ENCODE data around the gene DNAH11.

DNAH11 gene

DNA sequence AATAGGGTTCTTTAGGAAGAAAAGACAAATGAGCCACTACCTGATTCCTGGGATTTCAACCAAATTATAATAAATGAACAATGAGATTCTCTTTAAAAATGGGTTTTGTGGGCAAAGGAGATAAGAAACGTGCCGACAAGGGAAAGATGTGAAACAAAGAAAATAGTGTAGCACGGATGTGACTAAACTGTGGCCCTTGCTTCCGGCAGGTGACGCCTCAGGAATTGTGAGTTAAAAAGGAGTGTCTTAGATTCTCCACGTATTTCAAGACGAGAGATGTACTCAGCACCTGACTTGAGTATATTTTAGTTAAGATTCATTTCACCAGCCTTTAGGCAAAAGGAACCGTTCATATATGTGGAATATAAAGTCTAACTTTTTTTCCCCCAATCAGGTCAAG, 75.9 kb downstream of the DNAH11 start:
- H3K9me3 Mint-ChIP-seq (ENCODE audit: low read depth), result no peaks in the 10 kb centered on the region
- H3K4me3 Mint-ChIP-seq, result no peak overlapping the region
- H3K27me3 Mint-ChIP-seq, result no peaks in the 10 kb centered on the region
- no peaks in the 10 kb centered on the region for H3K36me3 Mint-ChIP-seq
- H3K27ac Mint-ChIP-seq, result no peak overlapping the region
- no peaks in the 10 kb centered on the region for H3K4me1 Mint-ChIP-seq (ENCODE audit: low read depth)

DNA sequence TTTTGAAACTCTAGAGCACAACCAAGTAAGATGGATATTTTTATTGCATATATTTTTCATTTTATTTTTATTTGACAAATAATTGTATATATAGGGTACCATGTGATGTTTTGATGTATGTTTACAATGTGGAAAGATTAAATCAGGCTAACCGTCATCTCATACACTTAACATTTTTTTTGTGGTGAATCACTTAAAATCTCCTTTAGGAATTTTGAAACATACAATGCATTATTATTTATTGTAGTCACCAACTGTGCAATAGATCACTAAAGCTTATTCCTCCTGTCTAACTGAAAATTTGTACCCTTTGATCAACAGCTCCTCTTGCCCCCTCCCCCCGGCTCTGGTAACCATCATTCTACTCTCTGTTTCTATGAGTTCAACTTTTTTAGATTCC, 77.2 kb downstream of the DNAH11 start:
- no peak overlapping the region for H3K4me3 Mint-ChIP-seq
- H3K36me3 Mint-ChIP-seq, result no peaks in the 10 kb centered on the region
- H3K9me3 Mint-ChIP-seq (ENCODE audit: low read depth), result no peaks in the 10 kb centered on the region
- no peaks in the 10 kb centered on the region for H3K27me3 Mint-ChIP-seq
- no peak overlapping the region for H3K27ac Mint-ChIP-seq
- H3K4me1 Mint-ChIP-seq (ENCODE audit: low read depth), result no peaks in the 10 kb centered on the region

DNA sequence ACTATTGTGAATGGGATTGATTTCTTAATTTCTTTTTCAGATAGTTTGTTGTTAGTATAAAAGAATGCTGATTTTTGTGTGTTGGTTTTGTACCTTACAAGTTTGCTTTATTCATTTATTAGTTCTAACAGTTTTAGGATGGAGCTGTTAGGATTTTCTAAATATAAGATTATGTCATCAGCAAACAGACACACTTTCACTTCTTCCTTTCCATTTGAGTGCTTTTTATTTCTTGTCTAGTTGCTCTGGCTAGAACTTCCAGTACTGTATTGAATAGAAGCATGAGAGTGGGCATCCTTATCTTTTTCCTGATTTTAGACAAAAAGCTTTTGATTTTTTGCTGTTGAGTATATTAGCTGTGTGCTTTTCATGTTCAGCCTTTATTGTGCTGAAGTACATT, 81.5 kb downstream of the DNAH11 start:
- Mint-ChIP-seq H3K27ac (no peak overlapping the region), H3K27me3 (peaks cover 1% of the 10 kb centered on the region), H3K4me1 (ENCODE audit: low read depth) (no peaks in the 10 kb centered on the region)

DNA sequence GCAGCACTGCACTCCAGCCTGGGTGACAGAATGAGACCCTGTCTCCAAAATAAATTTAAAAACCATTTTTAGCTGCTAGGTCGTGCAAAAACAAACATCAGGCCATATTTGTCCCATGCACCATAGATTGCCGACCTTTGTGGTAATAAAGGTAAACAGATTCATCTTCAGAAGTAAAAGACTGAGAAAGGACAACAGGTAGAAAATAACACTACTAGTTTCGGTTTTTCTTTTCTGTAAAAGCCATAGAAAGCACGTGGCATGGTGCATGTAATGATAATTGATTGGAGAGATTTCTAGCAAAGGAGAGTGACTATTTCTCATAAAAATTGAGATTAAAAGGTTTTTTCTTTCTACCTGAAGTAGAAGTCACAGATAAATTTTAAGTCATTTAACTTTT, 93.9 kb downstream of the DNAH11 start:
- Mint-ChIP-seq H3K36me3 (peaks cover 3% of the 10 kb centered on the region), H3K9me3 (ENCODE audit: low read depth) (no peaks in the 10 kb centered on the region), H3K27ac (no peak overlapping the region), H3K4me3 (no peak overlapping the region), H3K27me3 (peaks cover 1% of the 10 kb centered on the region), H3K4me1 (ENCODE audit: low read depth) (no peaks in the 10 kb centered on the region)

More for the DNA sequence above, 81.5 kb downstream of the DNAH11 start:
- Mint-ChIP-seq H3K9me3 (ENCODE audit: low read depth) (no peaks in the 10 kb centered on the region), H3K36me3 (peaks cover 2% of the 10 kb centered on the region), H3K4me3 (no peak overlapping the region)

DNA sequence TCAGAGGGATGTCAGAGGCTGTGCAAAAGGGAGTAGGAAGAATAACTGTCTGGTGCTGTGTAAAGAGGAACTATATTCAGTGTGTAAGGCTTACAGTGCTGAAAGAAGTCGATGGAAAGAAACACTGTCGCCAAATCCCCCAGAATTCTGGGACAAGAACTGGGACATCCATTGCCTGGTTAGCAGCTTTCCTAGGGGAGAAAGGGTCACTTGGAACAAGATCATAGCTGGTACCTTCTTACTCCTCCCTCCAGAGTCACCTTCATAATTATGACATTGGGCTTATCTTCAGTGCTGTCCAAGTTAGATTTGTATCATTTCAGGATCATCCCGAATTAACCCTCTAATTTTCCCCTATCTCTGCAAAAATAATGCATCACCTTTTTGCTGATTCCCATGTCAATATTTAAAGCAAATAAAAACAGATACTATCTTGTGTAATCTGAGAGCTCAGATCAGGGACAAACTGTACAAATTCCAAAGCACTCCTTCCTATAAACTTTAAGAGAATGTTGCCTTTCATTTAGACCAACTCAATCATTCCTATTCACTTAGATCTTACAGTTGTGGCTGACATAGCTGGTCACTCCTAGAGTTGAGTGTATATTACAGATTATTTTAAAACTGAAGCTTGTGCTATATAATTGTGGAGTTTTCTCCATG, 96.5 kb downstream of the DNAH11 start:
- no peak overlapping the region for H3K27ac Mint-ChIP-seq
- no peaks in the 10 kb centered on the region for H3K9me3 Mint-ChIP-seq (ENCODE audit: low read depth)
- no peaks in the 10 kb centered on the region for H3K36me3 Mint-ChIP-seq
- peaks cover 6% of the 10 kb centered on the region for H3K27me3 Mint-ChIP-seq
- H3K4me3 Mint-ChIP-seq, result no peak overlapping the region
- H3K4me1 Mint-ChIP-seq (ENCODE audit: low read depth), result no peaks in the 10 kb centered on the region

DNA sequence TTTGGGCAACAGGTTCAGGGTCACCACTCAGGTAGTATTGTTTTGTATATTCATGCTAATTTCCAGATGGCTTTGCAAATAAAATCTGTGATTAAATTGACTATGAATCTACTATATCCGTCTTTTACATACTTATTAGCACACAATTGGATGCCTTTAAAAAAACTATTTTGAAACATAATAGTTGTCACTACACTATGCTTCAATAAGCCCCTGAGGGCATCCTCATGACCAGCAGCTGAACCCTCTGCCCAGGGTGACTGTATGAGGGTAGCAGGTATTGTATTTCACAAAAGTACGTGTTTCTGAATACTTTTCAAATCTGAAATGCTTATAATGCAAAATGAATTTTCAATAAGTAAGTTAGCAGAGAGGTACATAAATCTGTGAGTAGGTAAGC, 97.3 kb downstream of the DNAH11 start:
- Mint-ChIP-seq H3K27me3 (peaks cover 6% of the 10 kb centered on the region), H3K9me3 (ENCODE audit: low read depth) (no peaks in the 10 kb centered on the region), H3K36me3 (no peaks in the 10 kb centered on the region), H3K4me3 (no peak overlapping the region), H3K4me1 (ENCODE audit: low read depth) (no peaks in the 10 kb centered on the region), H3K27ac (no peak overlapping the region)

DNA sequence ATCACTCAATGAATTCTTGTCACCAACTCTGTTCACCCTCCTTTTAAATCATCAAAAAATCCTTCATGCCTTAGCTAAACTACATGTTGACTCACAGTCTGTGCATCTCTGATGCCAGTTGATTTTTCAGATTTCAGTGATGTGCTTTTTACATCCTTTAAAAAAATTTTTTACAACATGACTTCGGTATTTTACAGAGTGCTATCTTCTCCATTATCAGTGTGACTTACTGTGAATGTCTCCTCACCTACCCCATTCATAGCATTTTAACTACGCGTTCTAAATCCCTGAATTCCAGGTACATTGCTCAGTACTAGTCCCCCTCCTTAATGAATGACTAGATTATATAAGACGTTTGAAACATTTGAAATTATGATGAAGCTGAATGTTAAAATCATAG, 98.7 kb downstream of the DNAH11 start:
- H3K36me3 Mint-ChIP-seq, result no peaks in the 10 kb centered on the region
- peaks cover 5% of the 10 kb centered on the region for H3K4me1 Mint-ChIP-seq (ENCODE audit: low read depth)
- H3K27ac Mint-ChIP-seq, result no peak overlapping the region
- peaks cover 6% of the 10 kb centered on the region for H3K27me3 Mint-ChIP-seq
- no peaks in the 10 kb centered on the region for H3K9me3 Mint-ChIP-seq (ENCODE audit: low read depth)
- H3K4me3 Mint-ChIP-seq, result no peak overlapping the region

DNA sequence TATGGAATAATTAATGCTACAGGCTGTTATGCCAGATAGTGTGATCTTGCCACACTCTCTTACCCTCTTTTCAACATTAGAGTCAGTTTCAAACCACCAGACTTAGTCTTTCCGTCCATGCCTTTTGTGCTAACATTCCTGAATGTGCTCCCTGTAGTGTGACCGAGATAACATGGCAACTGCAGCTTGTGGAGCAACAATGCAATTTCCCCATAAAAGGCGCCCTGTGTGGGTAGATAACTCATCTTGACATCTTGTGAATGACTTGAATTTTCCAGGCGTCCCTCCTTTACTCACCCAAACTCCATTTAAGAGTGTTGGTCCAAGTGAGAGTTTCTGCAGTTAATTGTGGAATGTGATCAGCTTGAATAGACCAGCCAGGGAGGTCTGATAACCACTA, 99.6 kb downstream of the DNAH11 start:
- Mint-ChIP-seq H3K4me3 (no peak overlapping the region), H3K9me3 (ENCODE audit: low read depth) (peaks cover 5% of the 10 kb centered on the region), H3K27ac (no peak overlapping the region), H3K27me3 (peaks cover 6% of the 10 kb centered on the region), H3K4me1 (ENCODE audit: low read depth) (peaks cover 5% of the 10 kb centered on the region), H3K36me3 (no peaks in the 10 kb centered on the region)

DNA sequence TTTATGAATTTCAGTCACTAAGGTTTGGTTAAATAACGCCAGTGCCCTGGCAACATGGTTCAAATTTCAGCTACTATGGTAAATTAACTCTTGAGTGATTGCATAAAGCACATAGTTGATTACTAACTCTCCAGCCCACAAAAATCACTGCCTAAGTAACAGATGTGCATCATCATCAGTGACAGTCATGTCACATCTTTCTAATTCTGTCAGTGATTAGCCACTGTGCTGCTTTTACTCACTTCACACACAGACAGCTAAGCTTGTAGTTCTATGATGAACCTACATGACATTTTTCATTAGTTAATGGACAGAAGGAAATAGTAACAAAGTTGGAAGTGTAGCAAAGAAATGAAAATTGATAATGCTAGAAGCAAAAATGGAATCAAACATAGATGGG, 108.9 kb downstream of the DNAH11 start:
- H3K9me3 Mint-ChIP-seq (ENCODE audit: low read depth), result peaks cover 4% of the 10 kb centered on the region
- H3K4me3 Mint-ChIP-seq, result no peak overlapping the region
- no peaks in the 10 kb centered on the region for H3K36me3 Mint-ChIP-seq
- H3K27ac Mint-ChIP-seq, result no peak overlapping the region
- no peaks in the 10 kb centered on the region for H3K27me3 Mint-ChIP-seq
- H3K4me1 Mint-ChIP-seq (ENCODE audit: low read depth), result no peaks in the 10 kb centered on the region

DNA sequence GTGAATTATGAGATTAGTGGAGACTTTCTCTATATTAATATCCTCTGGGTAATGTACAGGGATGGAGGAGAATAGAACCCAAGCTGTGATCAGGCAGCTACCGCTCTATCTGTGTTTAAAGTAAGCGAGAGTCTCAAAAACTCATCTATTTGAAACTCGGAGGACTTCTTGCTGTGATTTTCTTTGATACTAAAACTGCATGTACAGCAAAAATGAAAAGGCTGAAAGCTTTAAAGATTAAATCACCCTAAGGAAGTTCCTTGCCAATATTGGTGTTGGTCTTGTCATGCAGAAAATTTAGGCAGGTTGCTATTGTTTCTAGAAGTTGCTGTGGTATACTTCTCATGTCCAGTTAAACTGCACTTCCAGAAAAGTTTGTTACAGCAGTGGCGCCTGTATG, 110.8 kb downstream of the DNAH11 start:
- no peaks in the 10 kb centered on the region for H3K36me3 Mint-ChIP-seq

DNA sequence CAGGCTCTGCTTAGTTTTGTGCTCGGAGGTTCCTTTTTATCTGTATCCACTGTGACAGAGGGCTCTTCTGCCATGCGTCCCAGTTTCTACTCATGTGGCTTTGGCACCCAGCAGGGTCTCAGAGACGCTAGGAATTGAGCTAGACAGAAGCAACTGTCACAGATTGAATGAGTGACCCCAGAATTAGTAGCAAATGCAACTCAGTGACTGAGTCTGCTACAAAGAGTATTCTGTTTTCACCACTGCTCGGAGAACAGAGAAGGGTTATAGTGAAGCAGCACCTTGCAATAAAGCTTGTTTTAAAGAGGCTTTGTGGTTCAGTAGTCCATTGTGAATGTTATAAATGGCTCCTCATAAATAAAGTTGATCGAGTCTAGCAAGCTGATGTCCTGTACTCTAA, 113.2 kb downstream of the DNAH11 start:
- peaks cover 3% of the 10 kb centered on the region for H3K9me3 Mint-ChIP-seq (ENCODE audit: low read depth)
- no peaks in the 10 kb centered on the region for H3K36me3 Mint-ChIP-seq
- H3K27ac Mint-ChIP-seq, result no peak overlapping the region
- no peak overlapping the region for H3K4me3 Mint-ChIP-seq
- no peaks in the 10 kb centered on the region for H3K4me1 Mint-ChIP-seq (ENCODE audit: low read depth)
- no peaks in the 10 kb centered on the region for H3K27me3 Mint-ChIP-seq

More for the DNA sequence above, 110.8 kb downstream of the DNAH11 start:
- Mint-ChIP-seq H3K27me3 (no peaks in the 10 kb centered on the region), H3K9me3 (ENCODE audit: low read depth) (no peaks in the 10 kb centered on the region), H3K4me1 (ENCODE audit: low read depth) (no peaks in the 10 kb centered on the region), H3K4me3 (no peak overlapping the region), H3K27ac (no peak overlapping the region)

DNA sequence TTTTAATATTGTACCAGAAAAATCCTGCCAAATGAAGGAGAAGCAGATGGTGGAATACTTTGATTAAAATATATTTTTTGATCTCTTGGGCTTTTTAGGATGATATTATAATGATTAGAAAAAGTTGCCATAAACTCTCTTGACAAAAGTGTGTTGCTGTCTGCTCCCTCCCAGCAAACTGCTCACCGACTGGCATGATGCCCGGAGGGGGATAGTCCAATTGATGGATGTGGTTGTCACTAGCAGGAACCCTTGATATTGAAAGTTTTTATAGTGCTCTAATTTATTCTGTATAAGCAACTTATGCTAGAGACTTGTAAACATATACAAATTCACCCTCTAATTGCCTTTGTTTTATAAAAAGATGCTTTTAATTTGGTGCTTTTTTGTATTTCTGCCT, 114.0 kb downstream of the DNAH11 start:
- H3K4me1 Mint-ChIP-seq (ENCODE audit: low read depth), result no peaks in the 10 kb centered on the region
- H3K4me3 Mint-ChIP-seq, result no peak overlapping the region
- no peak overlapping the region for H3K27ac Mint-ChIP-seq
- H3K9me3 Mint-ChIP-seq (ENCODE audit: low read depth), result peaks cover 3% of the 10 kb centered on the region
- H3K27me3 Mint-ChIP-seq, result no peaks in the 10 kb centered on the region
- no peaks in the 10 kb centered on the region for H3K36me3 Mint-ChIP-seq

DNA sequence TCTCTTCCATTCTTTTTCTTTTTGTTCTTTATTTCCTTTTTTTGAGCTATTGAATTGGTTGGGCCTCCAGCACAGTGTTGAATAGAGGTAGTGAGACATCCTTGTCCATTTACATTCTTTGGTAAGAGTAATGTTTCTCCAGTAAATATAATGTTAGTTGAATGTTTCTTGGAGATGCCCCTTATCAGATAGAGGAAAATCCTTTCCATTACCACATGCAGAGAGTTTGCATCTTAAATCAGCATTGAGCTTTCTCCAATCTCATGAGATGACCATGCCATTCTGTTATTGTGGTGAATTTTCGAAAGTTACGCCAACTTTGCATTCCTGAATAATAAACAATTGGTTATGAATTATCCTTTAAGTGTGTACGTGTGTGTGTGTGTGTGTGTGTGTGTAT, 127.7 kb downstream of the DNAH11 start:
- no peaks in the 10 kb centered on the region for H3K9me3 Mint-ChIP-seq (ENCODE audit: low read depth)
- H3K36me3 Mint-ChIP-seq, result no peaks in the 10 kb centered on the region
- no peaks in the 10 kb centered on the region for H3K27me3 Mint-ChIP-seq
- H3K27ac Mint-ChIP-seq, result no peak overlapping the region
- H3K4me3 Mint-ChIP-seq, result no peak overlapping the region
- peaks cover 2% of the 10 kb centered on the region for H3K4me1 Mint-ChIP-seq (ENCODE audit: low read depth)

DNA sequence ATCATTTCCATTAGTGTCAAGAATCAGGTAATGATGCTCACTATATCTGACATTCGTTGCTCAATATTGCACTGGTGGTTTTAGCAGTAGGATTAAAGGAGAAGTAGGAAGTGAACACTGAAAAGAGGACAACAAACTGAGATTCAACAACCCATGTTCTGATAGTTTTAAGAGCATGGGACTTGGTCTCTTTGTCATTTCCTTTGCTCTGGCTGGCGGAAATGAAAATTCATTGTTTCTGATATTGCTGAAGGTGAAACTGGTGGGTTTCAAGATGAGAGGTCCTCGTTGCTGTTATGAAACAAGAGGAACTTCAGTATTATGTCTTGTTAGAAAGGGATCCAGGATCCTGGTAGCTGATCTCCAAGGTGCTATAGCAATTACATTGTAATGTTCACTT, 129.0 kb downstream of the DNAH11 start:
- Mint-ChIP-seq H3K27me3 (no peaks in the 10 kb centered on the region), H3K4me1 (ENCODE audit: low read depth) (peaks cover 2% of the 10 kb centered on the region)

DNA sequence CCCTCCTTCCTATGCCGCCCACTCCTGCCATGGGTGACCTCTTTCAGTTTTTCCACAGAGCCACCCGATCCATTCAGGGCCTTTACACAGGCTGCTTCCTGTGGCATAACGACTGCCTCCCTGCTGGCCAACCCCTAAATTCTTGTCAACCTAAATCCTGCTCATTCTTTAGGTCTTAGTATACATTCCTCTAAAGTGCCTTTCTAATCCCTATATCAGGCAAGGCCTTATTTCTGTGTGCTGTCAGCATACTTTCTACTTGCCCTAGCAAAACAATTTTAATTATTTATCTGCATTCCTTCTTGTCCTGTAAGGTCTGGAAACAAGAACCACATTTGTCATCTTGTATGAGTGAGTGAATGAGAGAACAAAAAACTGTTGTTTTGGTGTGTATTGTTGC, 132.4 kb downstream of the DNAH11 start:
- Mint-ChIP-seq H3K4me1 (ENCODE audit: low read depth) (peaks cover 2% of the 10 kb centered on the region), H3K36me3 (no peaks in the 10 kb centered on the region), H3K4me3 (no peak overlapping the region), H3K9me3 (ENCODE audit: low read depth) (no peaks in the 10 kb centered on the region), H3K27ac (no peak overlapping the region), H3K27me3 (no peaks in the 10 kb centered on the region)

More for the DNA sequence above, 129.0 kb downstream of the DNAH11 start:
- Mint-ChIP-seq H3K9me3 (ENCODE audit: low read depth) (no peaks in the 10 kb centered on the region), H3K27ac (no peak overlapping the region), H3K36me3 (no peaks in the 10 kb centered on the region), H3K4me3 (no peak overlapping the region)

DNA sequence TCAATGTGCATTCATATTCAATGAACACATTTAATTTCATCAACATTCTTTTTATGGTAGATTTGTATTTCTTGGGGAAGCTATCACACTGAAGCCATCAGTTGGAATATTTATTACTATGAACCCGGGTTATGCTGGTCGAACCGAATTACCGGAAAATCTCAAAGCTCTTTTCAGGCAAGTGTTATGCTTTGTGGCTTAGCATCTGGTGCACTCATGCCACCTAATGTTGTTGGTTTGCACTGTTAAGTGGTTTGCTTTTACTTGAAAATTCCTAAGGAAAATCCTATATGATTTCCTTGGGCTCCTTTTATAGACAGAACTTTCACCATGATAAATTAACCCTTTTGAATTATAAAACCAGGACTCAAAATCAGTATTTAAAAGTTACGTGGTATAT, 147.9 kb downstream of the DNAH11 start:
- peaks cover 3% of the 10 kb centered on the region for H3K27me3 Mint-ChIP-seq
- no peak overlapping the region for H3K4me3 Mint-ChIP-seq
- no peaks in the 10 kb centered on the region for H3K9me3 Mint-ChIP-seq (ENCODE audit: low read depth)
- H3K36me3 Mint-ChIP-seq, result no peaks in the 10 kb centered on the region
- H3K27ac Mint-ChIP-seq, result no peak overlapping the region
- H3K4me1 Mint-ChIP-seq (ENCODE audit: low read depth), result no peaks in the 10 kb centered on the region

Measured in activated naive CD8-positive, alpha-beta T cell (primary cell).